Ishikawa (cell line): ENCODE measurements around the gene HIC1.

Experiments used
- CEBPB ChIP-seq: IDR thresholded peaks from 2 replicates; pipeline ENCODE4 v1.6.1; 2012
- NFIC ChIP-seq: IDR thresholded peaks from 2 replicates; pipeline ENCODE4 v1.6.1; 2012
- TAF1 ChIP-seq: IDR thresholded peaks from 2 replicates; pipeline ENCODE4 v1.6.1; 2012; ENCODE audit warnings: low read depth, mild to moderate bottlenecking
- USF1 ChIP-seq: IDR thresholded peaks from 2 replicates; pipeline ENCODE4 v1.6.1; 2012
- YY1 ChIP-seq: IDR thresholded peaks from 2 replicates; pipeline ENCODE4 v1.6.1; 2012; ENCODE audit warnings: low read depth

GRCh38 chr17:2059547-2060384 lies 4.9 kb downstream of the HIC1 start:
- TF ChIP-seq NFIC: no peak
- TF ChIP-seq TAF1: no peak
- no peak for TF ChIP-seq CEBPB
- TF ChIP-seq YY1: no peak
- no peak for TF ChIP-seq USF1
